Measurements from ENCODE around the gene MMP10. TPM values are rescaled to one million over a fixed set of nuclear protein-coding genes. Genes with fewer than 3 reads are reported as not detected.

The MMP10 gene
- total RNA-seq, 1 donor from 2014 or later: not detected

- Mint-ChIP-seq H3K27me3 (ENCODE audit: unreplicated experiment) (peaks cover 6% of the 10 kb centered on the region), H3K9me3 (ENCODE audit: unreplicated experiment) (no peaks in the 10 kb centered on the region), H3K36me3 (ENCODE audit: unreplicated experiment) (no peaks in the 10 kb centered on the region), H3K4me1 (ENCODE audit: unreplicated experiment) (peaks cover 3% of the 10 kb centered on the region), H3K4me3 (ENCODE audit: unreplicated experiment) (no peak overlapping the region), H3K27ac (ENCODE audit: unreplicated experiment) (no peak overlapping the region)
- no peak for TF ChIP-seq CTCF (IDR thresholded peaks at IDR 0.05)
- DNase-seq (ENCODE audit: extremely low spot score, unreplicated experiment): no peak
These were observed 25.9 kb upstream of the MMP10 start for GRCh38 chr11:102806296-102806695.

- Mint-ChIP-seq H3K9me3 (ENCODE audit: unreplicated experiment) (no peaks in the 10 kb centered on the region), H3K4me3 (ENCODE audit: unreplicated experiment) (no peak overlapping the region), H3K27ac (ENCODE audit: unreplicated experiment) (no peak overlapping the region), H3K36me3 (ENCODE audit: unreplicated experiment) (no peaks in the 10 kb centered on the region), H3K27me3 (ENCODE audit: unreplicated experiment) (peaks cover 2% of the 10 kb centered on the region), H3K4me1 (ENCODE audit: unreplicated experiment) (peaks cover 5% of the 10 kb centered on the region)
- no peak for TF ChIP-seq CTCF (IDR thresholded peaks at IDR 0.05)
- no peak for DNase-seq (ENCODE audit: extremely low spot score, unreplicated experiment)
These were observed 21.9 kb upstream of the MMP10 start for GRCh38 chr11:102802341-102802740.

- Mint-ChIP-seq H3K4me1 (ENCODE audit: unreplicated experiment) (peaks cover 5% of the 10 kb centered on the region), H3K27me3 (ENCODE audit: unreplicated experiment) (peaks cover 2% of the 10 kb centered on the region), H3K36me3 (ENCODE audit: unreplicated experiment) (no peaks in the 10 kb centered on the region), H3K27ac (ENCODE audit: unreplicated experiment) (no peak overlapping the region), H3K4me3 (ENCODE audit: unreplicated experiment) (no peak overlapping the region), H3K9me3 (ENCODE audit: unreplicated experiment) (no peaks in the 10 kb centered on the region)
- no peak for DNase-seq (ENCODE audit: extremely low spot score, unreplicated experiment)
- TF ChIP-seq CTCF (IDR thresholded peaks at IDR 0.05): no peak
These were observed 20.3 kb upstream of the MMP10 start for GRCh38 chr11:102800767-102801166.

- Mint-ChIP-seq H3K27me3 (ENCODE audit: unreplicated experiment) (peaks cover 2% of the 10 kb centered on the region), H3K36me3 (ENCODE audit: unreplicated experiment) (no peaks in the 10 kb centered on the region), H3K4me3 (ENCODE audit: unreplicated experiment) (no peak overlapping the region), H3K27ac (ENCODE audit: unreplicated experiment) (no peak overlapping the region), H3K4me1 (ENCODE audit: unreplicated experiment) (peaks cover 5% of the 10 kb centered on the region), H3K9me3 (ENCODE audit: unreplicated experiment) (no peaks in the 10 kb centered on the region)
- TF ChIP-seq CTCF (IDR thresholded peaks at IDR 0.05): no peak
- no peak for DNase-seq (ENCODE audit: extremely low spot score, unreplicated experiment)
These were observed 19.4 kb upstream of the MMP10 start for GRCh38 chr11:102799681-102800340.

GRCh38 chr11:102798012-102798746 is 17.8 kb upstream of the MMP10 start, which contains the start of gene MMP1:
TSS of gene MMP1 (minus strand) at chr11:102798160. CDS start at chr11:102798092, 68 bp downstream.
- no peak for TF ChIP-seq CTCF (IDR thresholded peaks at IDR 0.05)
- no peak for DNase-seq (ENCODE audit: extremely low spot score, unreplicated experiment)
- H3K4me3 Mint-ChIP-seq (ENCODE audit: unreplicated experiment): no peak within 1 kb of the TSS
- H3K9me3 Mint-ChIP-seq (ENCODE audit: unreplicated experiment): no peaks in the 10 kb centered on the region
- H3K27me3 Mint-ChIP-seq (ENCODE audit: unreplicated experiment): no peaks in the 10 kb centered on the region
- peaks cover 5% of the 10 kb centered on the region for H3K4me1 Mint-ChIP-seq (ENCODE audit: unreplicated experiment)
- H3K36me3 Mint-ChIP-seq (ENCODE audit: unreplicated experiment): no peaks in the 10 kb centered on the region
- no peak within 1 kb of the TSS for H3K27ac Mint-ChIP-seq (ENCODE audit: unreplicated experiment)

Data from osteocyte (in vitro differentiated cells).